RWPE2 (cell line): ENCODE data around the gene SPECC1L.

Experiments
- ATAC-seq: fragments of 200-7000 bp; cut with Tn5 transposase; 3 replicates; pipeline ENCODE4 v1.9.1; 2021; ENCODE audit warnings: low read depth
- DNase-seq: peaks from one replicate; pipeline ENCODE4 v3.0.0-alpha.2; 2020; ENCODE audit warnings: low spot score
- H3K27ac ChIP-seq: fragments of 450-650 bp; 2 replicates; pipeline ENCODE4 v1.5.1; 2017; ENCODE audit warnings: mild to moderate bottlenecking; ENCODE audit not compliant: poor library complexity, severe bottlenecking
- H3K27me3 ChIP-seq: fragments of 250-450 bp; sonication (Bioruptor Pico); 2 replicates; pipeline ENCODE4 v1.5.1; 2021; ENCODE audit warnings: mild to moderate bottlenecking, moderate library complexity; ENCODE audit not compliant: insufficient read depth, poor library complexity, severe bottlenecking
- H3K36me3 ChIP-seq: fragments of 250-450 bp; sonication (Bioruptor Pico); 2 replicates; pipeline ENCODE4 v1.5.1; 2020; ENCODE audit warnings: low read depth, mild to moderate bottlenecking, moderate library complexity
- H3K4me1 ChIP-seq: fragments of 250-450 bp; sonication (Bioruptor Pico); 2 replicates; pipeline ENCODE4 v1.5.1; 2021; ENCODE audit warnings: mild to moderate bottlenecking, moderate library complexity; ENCODE audit not compliant: insufficient read depth, poor library complexity, severe bottlenecking
- H3K4me3 ChIP-seq: fragments of 250-450 bp; sonication (Bioruptor Pico); 2 replicates; pipeline ENCODE4 v1.5.1; 2021; ENCODE audit warnings: mild to moderate bottlenecking, moderate library complexity; ENCODE audit not compliant: severe bottlenecking
- H3K9me3 ChIP-seq: fragments of 250-450 bp; sonication (Bioruptor Pico); 2 replicates; pipeline ENCODE4 v1.5.1; 2021; ENCODE audit warnings: mild to moderate bottlenecking, moderate library complexity; ENCODE audit not compliant: severe bottlenecking
- CTCF ChIP-seq: fragments of 450-650 bp; IDR thresholded peaks from one replicate; pipeline ENCODE4 v1.5.1; 2017; ENCODE audit warnings: mild to moderate bottlenecking, moderate library complexity; ENCODE audit not compliant: poor library complexity, severe bottlenecking

SPECC1L gene

GRCh38 chr22:24420977-24421343, 150.3 kb downstream of the SPECC1L start:
- peaks cover 16% of the 10 kb centered on the region for H3K27me3 ChIP-seq
- no peak overlapping the region for H3K4me3 ChIP-seq
- no peak for TF ChIP-seq CTCF
- no peak overlapping the region for H3K27ac ChIP-seq
- H3K4me1 ChIP-seq = peaks cover 6% of the 10 kb centered on the region
- DNase-seq (no peak), ATAC-seq (no peak)
- no peaks in the 10 kb centered on the region for H3K36me3 ChIP-seq
- H3K9me3 ChIP-seq = no peaks in the 10 kb centered on the region

GRCh38 chr22:24421428-24421931, 150.8 kb downstream of the SPECC1L start:
- Histone ChIP-seq H3K9me3 (no peaks in the 10 kb centered on the region), H3K4me1 (peaks cover 6% of the 10 kb centered on the region), H3K27me3 (peaks cover 16% of the 10 kb centered on the region), H3K36me3 (no peaks in the 10 kb centered on the region), H3K27ac (no peak overlapping the region), H3K4me3 (no peak overlapping the region)
- DNase-seq (no peak), ATAC-seq (no peak)
- peak; percentile 17 for TF ChIP-seq CTCF

GRCh38 chr22:24422102-24422665, 151.6 kb downstream of the SPECC1L start:
- H3K27ac ChIP-seq = no peak overlapping the region
- no peaks in the 10 kb centered on the region for H3K9me3 ChIP-seq
- DNase-seq (no peak), ATAC-seq (no peak)
- H3K4me1 ChIP-seq = peaks cover 6% of the 10 kb centered on the region
- peaks cover 16% of the 10 kb centered on the region for H3K27me3 ChIP-seq
- H3K36me3 ChIP-seq = no peaks in the 10 kb centered on the region
- no peak for TF ChIP-seq CTCF
- H3K4me3 ChIP-seq = no peak overlapping the region

- Histone ChIP-seq H3K36me3 (no peaks in the 10 kb centered on the region), H3K27ac (no peak overlapping the region), H3K9me3 (no peaks in the 10 kb centered on the region), H3K4me1 (peaks cover 6% of the 10 kb centered on the region), H3K27me3 (peaks cover 16% of the 10 kb centered on the region), H3K4me3 (peak overlapping the region; percentile 41)
- TF ChIP-seq CTCF = peak; percentile 92
- DNase-seq = no peak
- peak; percentile 50 for ATAC-seq
Measured at GRCh38 chr22:24423519-24424000, 152.9 kb downstream of the SPECC1L start.
